ENCODE data around the gene SOS2.

GRCh38 chr14:50232276-50232642, 881 bp upstream of the SOS2 start:
- TF ChIP-seq EZH2 (IDR thresholded peaks at IDR 0.05; ENCODE audit: low read length, unreplicated experiment): no peak
- no peak for TF ChIP-seq CTCF (conservative IDR thresholded peaks at IDR 0.05; ENCODE audit: low read depth, low read length)
- TF ChIP-seq EZH2phosphoT487 (IDR thresholded peaks at IDR 0.05; ENCODE audit: borderline replicate concordance, low read length): no peak

Data from PC-3 (cell line).